HFF-Myc (cell line): ENCODE results near the gene TRAF1.

Experiments
- DNase-seq: peaks from one replicate; pipeline ENCODE4 v3.0.0-alpha.2; 2011; ENCODE audit warnings: low read depth; ENCODE audit errors: extremely low read depth
- H3K4me3 ChIP-seq: replicated peaks from 2 replicates; pipeline ENCODE4 v1.5.1; 2011; ENCODE audit warnings: low read depth, mild to moderate bottlenecking, control low read depth, low read length
- CTCF ChIP-seq: IDR thresholded peaks from 2 replicates; pipeline ENCODE4 v1.5.1; 2012; ENCODE audit warnings: mild to moderate bottlenecking, low read depth, low read length, control low read depth; ENCODE audit errors: missing control alignments

The TRAF1 gene

DNA sequence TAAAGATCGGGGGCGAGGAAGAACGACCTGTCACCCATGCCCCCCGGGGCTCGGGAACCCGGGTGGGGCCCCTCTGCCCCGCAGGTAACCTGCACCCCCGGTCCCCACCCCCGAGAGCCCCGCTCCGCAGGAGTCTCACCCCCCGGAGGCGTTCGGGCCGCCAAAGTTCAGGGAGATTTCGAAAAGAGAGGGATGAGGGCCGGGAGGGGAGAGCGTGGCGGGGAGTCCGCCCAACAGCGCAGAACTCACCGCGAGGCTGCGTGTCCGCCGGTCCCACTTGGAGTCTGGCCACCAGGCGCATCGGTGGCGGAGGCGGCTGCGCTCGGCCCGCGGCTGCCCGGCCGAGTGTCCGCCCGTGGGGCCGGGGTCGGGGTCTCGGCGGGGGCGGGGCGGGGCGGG lies 49.8 kb downstream of the TRAF1 start, which contains the start of gene PHF19:
PHF19 (minus strand) TSS at position 347 of the 399 bp plus-strand sequence. CDS start 2,447 bp downstream, outside the sequence.
- no peak for TF ChIP-seq CTCF
- peak within 1 kb of the TSS; percentile 62 for H3K4me3 ChIP-seq
- DNase-seq = no peak

DNA sequence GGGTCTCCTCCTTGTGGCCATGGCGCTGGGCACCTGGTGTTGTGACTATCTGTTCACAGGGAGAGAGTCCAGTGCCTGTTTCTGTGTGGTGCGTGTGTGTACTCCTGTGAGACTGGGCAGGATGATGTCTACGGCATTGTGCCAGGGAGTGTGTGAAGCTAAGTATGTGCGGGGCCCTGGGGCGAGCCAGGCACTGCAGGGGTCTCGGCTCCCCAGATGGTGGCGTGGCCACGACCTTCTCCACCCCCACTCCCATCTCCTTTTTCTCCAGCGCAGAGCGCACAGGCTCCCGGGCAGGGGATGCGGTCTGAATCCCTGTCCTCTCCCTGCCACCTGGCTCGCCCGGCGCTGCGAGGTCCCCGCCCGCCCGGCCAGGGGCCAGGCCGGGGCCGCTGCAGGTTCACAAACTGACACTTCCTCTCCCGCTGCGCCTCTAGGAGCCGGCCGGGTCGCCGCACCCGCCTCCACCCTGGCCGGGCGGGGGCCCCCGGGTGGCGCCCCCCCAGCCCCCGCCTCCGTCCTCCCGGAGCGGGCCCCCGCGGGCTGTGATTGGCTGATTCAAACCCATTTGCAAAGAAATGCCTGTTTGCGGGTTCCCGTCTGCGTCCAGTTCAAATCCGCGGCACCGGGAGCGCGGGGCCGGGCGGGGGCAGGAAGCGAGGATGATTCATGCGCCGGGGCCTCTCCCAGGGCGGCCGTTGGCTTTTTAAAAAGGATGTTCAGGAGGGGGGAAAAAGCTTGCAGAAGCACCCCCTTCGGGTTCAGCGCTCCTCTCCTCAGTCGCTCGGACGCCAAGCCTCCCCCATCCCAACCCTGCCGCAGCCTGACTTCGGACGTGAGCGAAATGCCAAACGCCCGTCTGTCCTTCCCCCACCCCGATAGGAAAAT lies 50.4 kb downstream of the TRAF1 start:
- peak; percentile 52 for DNase-seq
- peak; percentile 11 for TF ChIP-seq CTCF
- peak overlapping the region; percentile 62 for H3K4me3 ChIP-seq

- TF ChIP-seq CTCF = no peak
- peak overlapping the region; percentile 62 for H3K4me3 ChIP-seq
- no peak for DNase-seq
These were observed 51.0 kb downstream of the TRAF1 start for GRCh38 chr9:120875643-120875953.

GRCh38 chr9:120875195-120875565 lies 51.4 kb downstream of the TRAF1 start:
- DNase-seq = no peak
- no peak for TF ChIP-seq CTCF
- peak overlapping the region; percentile 62 for H3K4me3 ChIP-seq

DNA sequence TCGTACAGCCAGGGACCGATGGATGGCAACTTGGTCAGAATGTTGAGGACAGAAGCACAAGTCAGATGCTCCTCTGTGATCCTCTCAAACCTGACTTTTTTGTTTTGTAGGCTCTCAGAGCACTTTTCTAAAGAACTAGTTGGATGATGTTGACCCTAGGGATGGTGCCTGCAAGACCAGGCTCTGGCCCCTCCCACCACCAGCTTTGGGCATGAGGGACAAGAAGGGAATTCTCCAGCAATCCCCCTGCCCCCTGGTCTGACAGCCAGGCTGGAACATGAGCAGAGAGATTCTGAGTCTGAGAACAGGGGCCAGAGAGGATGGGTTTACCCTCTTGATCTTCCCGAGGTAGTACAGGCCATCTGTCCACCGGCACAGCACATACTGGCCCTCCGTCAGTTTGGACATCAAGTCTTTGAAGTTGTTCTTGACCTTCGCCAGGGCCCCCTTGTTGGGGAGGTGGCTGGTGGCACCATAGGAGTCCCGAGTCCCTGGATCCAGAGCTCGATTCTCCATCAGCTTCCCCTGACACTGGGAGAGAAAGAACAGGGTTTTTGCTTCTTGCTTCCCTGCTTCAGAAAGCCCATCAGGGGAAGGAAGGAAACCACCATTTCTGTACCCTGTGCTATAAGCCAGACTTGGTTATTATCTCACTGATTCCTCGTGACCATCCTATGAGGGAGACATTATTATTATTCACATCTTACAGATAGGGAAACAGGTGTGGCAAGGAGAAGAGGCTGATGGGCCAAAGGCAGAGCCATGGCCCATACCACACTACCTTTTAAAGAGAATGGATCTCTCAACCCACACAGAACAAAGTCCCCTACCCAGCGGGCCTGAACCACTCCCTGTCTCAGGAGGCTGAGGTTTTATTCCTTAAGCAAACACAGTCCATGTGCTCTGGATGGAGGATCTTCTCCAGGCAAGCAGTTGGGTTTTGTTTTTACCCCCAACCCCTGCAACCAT lies 52.1 kb downstream of the TRAF1 start:
- DNase-seq = no peak
- TF ChIP-seq CTCF = no peak
- no peak overlapping the region for H3K4me3 ChIP-seq

- DNase-seq = no peak
- no peak overlapping the region for H3K4me3 ChIP-seq
- TF ChIP-seq CTCF = no peak
These were observed 53.1 kb downstream of the TRAF1 start for GRCh38 chr9:120873512-120873911.
